GM19324 (cell line): ENCODE data around the gene NPW.
"Not testable (repeated sequence)": the region's sequence is repeated elsewhere in the genome, so short reads cannot be mapped to it uniquely, and the experiment has no call there.

Source experiments
- ATAC-seq: cut with Tn5 transposase; IDR thresholded peaks from one replicate; pipeline ENCODE4 v1.9.1; 2021; ENCODE audit warnings: mild to moderate bottlenecking, moderate library complexity; ENCODE audit not compliant: unreplicated experiment, low FRiP score

Gene NPW

GRCh38 chr16:2033909-2034695 is 14.5 kb downstream of the NPW start:
- not testable (repeated sequence) for ATAC-seq

DNA sequence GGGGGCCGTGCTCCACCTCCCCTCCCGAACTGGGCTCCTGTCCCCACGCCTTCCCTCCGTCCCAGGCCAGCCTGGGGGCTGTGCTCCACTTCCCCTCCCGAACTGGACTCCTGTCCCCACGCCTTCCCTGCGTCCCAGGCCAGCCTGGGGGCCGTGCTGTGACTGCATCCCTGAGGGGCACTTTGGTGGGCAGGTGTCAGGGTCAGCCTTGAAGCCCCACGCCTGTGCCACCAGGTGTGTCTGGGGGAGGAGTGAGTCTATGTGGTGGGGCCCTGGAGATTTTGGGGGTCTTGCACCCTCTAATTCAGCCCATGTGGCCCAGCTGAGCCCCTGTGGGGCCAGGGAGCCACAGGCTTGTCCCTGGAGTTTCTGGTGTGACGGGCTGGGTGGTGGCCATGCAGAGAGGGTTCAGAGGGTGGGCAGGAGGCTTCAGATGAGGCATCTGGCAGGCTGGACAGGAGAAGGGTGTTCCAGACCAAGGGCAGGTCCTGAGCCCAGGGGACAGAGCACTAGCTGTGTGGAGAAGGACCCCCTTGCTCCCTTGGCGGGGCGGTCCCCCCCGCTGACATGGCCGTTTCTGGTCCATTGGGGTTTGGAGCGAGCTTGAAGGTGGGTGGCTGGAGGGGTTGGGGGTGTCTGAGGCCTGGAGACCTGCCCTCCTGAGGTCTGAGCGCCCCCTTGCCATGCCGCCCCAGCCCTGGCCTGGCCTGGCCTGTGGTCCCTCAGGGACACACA is 15.3 kb downstream of the NPW start:
- ATAC-seq = no peak

GRCh38 chr16:2035431-2036199 is 16.0 kb downstream of the NPW start:
- no peak for ATAC-seq

DNA sequence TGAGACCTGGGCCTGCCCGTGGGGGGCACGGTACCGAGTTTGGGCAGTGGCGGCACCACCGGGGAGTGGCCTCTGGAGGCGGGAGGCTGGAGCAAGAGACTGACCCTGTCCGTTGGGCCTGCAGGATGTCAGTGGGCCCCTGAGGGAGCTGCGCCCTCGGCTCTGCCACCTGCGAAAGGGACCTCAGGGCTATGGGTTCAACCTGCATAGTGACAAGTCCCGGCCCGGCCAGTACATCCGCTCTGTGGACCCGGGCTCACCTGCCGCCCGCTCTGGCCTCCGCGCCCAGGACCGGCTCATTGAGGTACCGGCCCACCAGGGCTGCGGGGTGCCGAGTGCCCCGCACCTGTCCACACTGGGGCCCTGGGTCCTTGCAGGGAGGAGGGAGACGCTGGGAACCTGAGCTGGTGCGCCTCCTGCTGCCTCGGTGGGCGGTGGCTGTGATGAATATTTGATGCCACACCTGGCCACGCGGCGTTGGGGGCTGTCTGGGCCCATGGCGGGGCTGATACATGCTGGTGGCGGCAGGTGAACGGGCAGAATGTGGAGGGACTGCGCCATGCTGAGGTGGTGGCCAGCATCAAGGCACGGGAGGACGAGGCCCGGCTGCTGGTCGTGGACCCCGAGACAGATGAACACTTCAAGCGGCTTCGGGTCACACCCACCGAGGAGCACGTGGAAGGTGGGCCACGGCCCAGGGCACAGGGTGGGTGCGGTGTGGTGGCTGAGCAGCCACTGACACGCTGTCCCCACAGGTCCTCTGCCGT is 16.8 kb downstream of the NPW start:
- no peak for ATAC-seq

- no peak for ATAC-seq
Measured at GRCh38 chr16:2037115-2037514, 17.5 kb downstream of the NPW start.

GRCh38 chr16:2037647-2038381 is 18.2 kb downstream of the NPW start:
- ATAC-seq = no peak

DNA sequence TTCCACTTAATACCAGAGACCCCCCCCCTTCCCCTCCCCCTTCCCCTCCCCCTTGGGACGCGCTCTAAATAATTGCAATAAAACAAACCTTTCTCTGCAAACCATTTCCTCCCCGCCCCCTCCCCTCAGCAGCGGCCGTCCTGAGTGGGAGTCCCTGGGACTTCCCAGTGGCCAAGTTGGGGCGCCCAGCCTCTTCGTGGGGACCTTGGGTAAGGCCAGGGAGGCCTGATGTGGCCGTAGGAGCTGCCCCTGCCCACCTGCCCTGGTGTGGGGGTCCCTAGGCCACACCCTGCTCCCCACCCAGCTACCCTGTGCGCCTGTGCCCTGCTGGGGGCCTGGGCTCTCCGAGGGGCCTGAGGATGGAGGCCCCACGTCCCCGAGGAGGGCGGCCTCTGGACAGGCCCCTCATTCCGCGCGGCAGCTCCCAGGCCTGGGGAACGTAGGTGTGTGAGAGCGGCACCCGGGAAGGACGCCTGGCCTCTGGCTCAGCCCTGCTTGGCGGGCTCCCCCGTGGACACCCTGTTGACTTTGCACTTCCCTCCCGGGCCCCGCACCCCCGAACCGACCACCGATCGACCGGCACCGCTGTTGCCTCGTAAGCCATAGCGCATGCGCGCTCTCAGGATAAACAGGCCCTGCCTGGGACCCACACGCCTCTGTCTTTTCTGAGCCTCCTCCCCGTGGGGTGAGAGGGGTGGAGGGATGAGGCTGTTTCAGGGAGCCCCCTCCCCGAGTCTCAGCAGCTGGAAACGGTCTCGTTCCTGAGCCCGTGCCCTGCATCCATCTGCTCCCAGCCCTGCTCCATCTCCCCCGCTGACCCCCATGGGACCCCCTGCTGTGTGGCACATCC is 19.0 kb downstream of the NPW start:
- no peak for ATAC-seq

- ATAC-seq = no peak
Measured at GRCh38 chr16:2039274-2040031, 19.9 kb downstream of the NPW start.

- no peak for ATAC-seq
Measured at GRCh38 chr16:2040041-2040786, 20.6 kb downstream of the NPW start.

GRCh38 chr16:2040787-2041522 is 21.4 kb downstream of the NPW start:
- ATAC-seq = no peak

DNA sequence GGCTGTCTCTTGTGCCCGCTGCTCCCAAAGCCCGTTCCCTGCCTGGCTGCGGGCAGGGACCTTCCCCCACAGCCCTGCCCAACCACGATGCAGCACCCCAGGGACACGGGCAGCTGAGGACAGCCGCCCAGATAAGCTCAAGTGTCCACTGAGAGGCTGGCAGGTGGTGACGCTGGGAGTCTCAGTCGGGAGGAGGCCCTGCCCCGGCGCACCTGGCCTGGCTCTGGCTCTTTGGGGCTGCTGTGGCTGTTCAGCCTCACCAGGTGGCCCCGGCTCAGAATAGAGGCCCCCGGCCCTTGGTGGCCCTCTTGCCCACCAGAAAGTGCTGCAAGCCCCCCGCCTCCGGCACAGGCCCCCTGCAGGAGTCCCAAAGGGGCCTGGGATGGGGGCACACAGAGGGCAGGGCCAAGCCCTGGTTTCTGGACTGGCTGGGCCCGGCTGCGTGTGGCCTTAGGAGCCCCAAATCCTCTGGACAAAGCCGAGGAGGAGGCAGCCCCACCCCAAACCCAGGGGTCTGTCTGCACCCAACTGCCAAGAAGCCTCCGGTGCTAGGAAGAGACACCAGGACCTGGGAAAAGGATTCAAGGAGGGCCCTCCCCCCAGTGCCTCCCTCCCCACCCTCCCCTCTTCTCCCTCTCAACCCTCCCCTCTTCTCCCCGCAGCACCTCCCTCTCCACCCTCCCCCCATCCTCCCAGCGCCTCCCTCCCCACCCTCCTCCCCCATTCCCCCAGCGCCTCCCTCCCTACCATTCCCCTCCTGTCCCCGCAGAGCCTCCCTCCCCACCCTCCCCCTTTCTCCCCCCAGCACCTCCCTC is 22.8 kb downstream of the NPW start:
- no peak for ATAC-seq

- no peak for ATAC-seq
Measured at GRCh38 chr16:2042986-2043666, 23.5 kb downstream of the NPW start.

GRCh38 chr16:2043667-2044451 is 24.3 kb downstream of the NPW start:
- no peak for ATAC-seq

DNA sequence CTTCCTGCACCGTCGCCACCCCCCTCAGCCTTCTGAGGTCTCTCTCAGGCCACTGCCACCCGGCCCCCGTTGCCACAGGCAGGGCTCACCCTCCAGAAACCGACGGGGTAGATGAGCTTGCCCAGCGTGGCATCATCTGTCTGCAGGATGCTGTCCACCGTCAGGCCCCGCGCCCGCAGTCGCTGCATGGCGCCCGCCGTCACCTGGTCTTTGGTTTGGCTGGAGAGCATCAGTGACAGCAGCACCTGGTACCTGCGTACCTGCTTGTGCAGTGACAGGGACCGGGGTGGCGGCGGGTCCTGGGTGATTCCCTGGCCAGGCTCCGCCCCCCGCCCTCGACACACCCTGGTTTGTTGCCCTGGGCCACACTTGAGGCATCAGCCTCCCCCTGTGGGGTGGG is 25.0 kb downstream of the NPW start:
- no peak for ATAC-seq
